ENCODE measurements around the gene GRAMD1A.
"Not testable (repeated sequence)": the region's sequence is repeated elsewhere in the genome, so short reads cannot be mapped to it uniquely, and the experiment has no call there.

GRAMD1A gene

DNA sequence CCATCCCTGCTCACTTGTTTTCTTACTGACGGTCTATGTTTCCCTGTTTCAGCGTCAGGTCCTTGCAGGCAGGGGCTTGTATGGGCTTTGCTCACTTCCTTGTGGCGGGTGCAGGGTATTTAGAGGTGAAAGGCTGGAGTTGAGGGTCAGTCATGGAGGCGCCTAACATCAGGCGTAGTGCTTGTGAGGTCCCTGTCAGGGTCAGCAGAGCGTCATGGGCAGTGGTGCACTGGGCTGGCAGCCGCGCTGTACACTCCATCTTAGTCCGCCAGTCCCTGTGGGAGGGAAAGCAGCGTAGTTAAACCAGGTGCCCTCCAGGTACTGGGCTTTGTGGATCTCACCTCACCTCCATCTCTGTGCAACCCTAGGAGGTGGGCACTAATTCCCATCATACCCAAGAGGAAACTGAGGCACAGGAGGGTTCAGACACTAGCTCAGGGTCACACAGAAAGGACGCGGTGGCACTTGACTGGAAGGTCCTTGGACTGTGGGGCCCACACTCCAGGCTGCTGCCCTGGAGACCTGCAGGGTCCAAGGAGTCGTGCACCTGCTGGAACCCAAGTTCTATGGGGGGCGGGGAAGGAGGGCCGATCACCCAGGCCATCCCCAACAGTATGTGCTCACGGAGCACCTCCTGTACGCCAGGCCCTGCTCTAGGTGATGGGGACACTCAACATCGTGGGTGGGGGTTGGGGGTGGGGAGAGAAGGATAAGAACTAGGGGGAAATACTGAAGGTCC, 4.6 kb downstream of the GRAMD1A start:
- DNase-seq, result no peak

- DNase-seq, result peak; percentile 20
Observed at GRCh38 chr19:35005256-35005977, 5.3 kb downstream of the GRAMD1A start.

GRCh38 chr19:35006007-35006341, 5.9 kb downstream of the GRAMD1A start:
- DNase-seq, result not testable (repeated sequence)

DNA sequence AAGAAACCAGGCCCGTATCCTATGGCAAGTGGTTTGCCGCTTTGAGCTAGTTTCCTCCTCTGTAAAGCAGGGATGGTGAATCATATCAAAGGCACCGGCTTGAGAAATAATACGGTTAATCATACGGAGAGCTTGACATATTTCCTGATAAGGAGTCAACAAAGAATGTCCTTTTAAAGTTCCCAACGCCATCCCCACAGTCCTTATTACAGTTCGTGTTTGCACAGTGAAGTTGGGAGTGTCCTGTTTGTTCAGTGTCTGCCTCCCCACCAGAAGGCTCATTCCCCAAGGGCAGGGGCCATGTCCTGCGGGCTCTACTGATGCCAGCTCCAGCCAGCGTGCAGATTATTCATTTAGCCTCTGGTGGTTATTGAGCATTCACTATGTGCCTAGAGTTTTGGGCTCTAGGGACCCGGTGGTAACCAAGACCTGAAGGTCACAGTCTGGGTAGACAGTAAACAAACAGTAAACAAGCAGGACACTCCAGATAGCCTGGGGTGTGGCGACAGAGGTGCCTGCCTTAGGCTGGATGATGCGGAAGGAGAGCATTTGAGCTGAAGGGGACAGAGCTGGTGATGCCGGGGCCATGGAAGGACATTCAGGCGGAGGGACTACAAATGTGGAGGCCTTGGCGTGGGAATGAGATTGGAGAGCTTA, 6.3 kb downstream of the GRAMD1A start:
- DNase-seq, result no peak

- DNase-seq, result no peak
Observed at GRCh38 chr19:35006999-35007365, 6.9 kb downstream of the GRAMD1A start.

DNA sequence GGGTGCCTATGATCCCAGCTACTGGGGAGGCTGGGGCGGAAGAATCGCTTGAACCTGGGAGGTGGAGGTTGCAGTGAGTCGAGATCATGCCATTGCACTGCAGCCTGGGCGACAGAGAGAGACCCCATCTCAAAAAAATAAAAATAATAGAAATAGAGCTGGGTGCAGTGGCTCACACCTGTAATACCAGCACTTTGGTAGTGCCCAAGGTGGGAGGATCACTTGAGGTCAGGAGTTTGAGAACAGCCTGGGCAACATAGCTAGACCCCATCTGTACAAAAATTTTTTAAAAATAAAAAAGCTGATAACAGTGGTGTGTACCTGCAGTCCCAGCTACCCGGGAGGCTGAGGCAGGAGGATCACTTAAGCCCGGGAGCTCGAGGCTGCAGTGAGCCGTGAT, 7.3 kb downstream of the GRAMD1A start:
- DNase-seq, result not testable (repeated sequence)

GRCh38 chr19:35008891-35009341, 8.8 kb downstream of the GRAMD1A start:
- DNase-seq, result no peak

GRCh38 chr19:35009424-35010415, 9.6 kb downstream of the GRAMD1A start:
- DNase-seq, result no peak

- DNase-seq, result no peak
Observed at GRCh38 chr19:35011091-35011689, 11.1 kb downstream of the GRAMD1A start.

GRCh38 chr19:35011737-35012682, 11.9 kb downstream of the GRAMD1A start:
- DNase-seq, result no peak

DNA sequence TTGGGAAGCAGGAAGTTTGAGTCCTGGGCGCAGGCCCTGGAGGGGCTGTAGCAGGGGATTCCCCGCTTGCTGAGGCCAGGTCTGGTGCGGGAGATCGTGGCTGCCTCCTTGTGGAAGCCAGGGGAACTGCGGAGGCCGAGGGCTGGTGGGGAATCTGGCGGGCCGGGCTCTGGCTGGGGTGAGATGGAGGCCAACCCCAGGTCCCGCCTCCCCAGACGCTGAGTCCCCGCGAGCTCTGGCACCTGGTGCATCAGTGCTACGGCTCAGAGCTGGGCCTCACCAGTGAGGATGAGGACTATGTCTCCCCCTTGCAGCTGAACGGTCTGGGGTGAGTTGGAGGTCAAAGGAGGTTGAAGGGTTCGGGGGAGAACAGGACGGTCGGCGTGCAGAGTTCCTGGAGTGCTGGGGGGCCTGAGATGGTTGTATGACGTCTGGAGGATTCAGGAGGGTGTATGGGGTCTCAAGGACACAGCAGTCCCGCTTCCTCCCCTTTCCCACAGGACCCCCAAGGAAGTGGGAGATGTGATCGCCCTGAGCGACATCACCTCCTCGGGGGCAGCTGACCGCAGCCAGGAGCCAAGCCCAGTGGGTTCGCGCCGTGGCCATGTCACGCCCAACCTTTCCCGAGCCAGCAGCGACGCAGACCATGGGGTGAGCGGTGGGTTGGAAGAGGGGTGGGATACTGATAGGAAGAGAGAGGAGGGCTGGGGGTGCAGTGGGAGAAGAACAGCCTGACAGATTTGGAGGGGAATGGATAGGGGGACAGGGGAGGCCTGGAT, 13.1 kb downstream of the GRAMD1A start:
- DNase-seq, result peak; percentile 80

DNA sequence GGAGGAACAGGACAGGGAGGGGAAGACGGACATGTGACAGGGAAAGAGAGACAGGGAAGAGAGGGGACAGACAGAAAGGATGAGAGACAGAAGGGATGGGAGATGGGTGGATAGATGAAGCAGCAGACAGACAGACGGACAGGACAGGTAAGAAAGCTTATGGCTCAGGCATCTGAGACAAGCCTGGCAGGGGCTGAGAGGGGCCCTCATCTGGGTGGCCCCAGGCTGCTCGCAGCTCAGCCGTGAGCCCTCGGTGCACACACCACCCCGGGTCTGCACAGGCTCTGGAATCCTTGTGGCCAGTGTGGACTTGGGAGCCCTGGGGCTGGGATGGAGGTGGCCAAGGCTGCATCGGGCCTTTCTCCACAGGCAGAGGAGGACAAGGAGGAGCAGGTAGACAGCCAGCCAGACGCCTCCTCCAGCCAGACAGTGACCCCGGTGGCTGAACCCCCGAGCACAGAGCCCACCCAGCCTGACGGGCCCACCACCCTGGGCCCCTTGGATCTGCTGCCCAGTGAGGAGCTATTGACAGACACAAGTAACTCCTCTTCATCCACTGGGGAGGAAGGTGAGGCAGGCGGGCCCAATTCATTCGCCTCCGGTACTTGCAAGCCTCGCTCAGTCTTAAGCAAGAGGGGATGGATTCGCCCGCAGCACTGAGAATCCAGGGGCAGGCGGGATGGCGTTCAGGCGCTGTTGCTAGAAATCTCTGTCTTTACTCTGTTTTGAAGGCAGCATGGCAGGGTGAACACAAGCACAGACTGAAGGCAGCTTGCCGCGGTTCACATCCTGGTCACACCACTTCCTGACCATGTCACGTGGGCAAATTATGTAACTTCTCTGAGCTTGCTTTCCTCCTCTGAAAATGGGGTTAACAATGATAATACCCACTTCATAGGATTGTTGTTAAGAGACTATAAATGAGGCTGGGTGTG, 14.0 kb downstream of the GRAMD1A start:
- DNase-seq, result no peak

- DNase-seq, result not testable (repeated sequence)
Observed at GRCh38 chr19:35014774-35015173, 14.7 kb downstream of the GRAMD1A start.

DNA sequence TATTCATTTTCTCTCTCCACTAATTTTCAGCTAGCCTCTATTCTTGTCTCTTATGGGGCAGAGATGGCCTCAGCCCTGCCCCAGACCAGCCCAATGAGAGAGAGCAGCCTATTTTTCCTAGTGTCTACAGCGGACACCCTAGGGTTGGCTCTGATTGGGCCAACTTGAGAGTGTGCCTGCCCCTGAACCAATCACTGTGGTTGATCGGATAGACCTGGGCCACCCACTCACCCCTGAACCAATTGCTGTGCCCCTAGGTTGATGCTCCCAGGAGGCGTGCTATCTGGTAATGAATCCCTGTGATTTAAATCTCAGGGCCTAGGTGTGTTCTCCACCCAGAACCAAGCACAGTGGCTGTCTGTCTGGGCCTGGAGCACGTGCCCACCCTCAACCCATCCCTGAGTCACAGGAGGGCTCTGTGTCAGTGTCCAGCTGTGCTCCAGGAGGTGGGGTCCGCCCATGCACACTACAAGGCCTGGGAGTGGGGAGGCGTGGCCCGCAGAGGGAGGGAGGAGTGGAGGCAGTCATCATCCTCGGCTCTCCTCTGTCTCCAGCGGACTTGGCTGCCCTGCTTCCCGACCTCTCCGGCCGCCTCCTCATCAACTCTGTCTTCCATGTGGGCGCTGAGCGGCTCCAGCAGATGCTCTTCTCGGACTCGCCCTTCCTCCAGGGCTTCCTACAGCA, 15.3 kb downstream of the GRAMD1A start:
- DNase-seq, result no peak

GRCh38 chr19:35015954-35016351, 15.8 kb downstream of the GRAMD1A start:
- DNase-seq, result no peak

- DNase-seq, result no peak
Observed at GRCh38 chr19:35017507-35017906, 17.4 kb downstream of the GRAMD1A start.

DNA sequence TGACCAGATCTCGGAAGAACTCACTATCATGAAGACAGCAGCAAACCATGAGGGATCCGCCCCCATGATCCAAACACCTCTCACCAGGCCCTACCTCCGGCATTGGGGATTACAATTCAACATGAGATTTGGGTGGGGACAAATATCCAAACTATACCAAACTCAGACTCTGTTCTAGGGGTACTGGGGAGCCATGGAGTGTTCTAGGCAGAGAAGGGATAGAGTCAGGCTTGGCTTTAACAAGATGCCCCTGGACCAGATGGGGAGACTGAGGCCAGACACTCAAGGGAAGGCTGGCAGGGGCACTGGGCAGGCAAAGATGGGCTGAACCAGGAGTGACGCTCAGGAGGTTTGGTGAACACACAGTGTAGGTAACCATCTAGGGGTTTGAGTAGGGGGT, 18.3 kb downstream of the GRAMD1A start:
- DNase-seq, result no peak

GRCh38 chr19:35019144-35019543, 19.0 kb downstream of the GRAMD1A start:
- DNase-seq, result no peak

Data from left hindlimb (tissue), 1 donor.